Body of pancreas (tissue), 4 donors: Measurements from ENCODE around the gene TRPM2.

Experiments used
- POLR2A ChIP-seq, 3 donors: fragments of 450-650 bp; IDR thresholded peaks; one replicate each; pipeline ENCODE4 v1.6.1; 2016; ENCODE audit warnings: antibody characterized with exemption in 3 of 3, mild to moderate bottlenecking in 2 of 3
- TF ChIP-seq, protein P1 (sequence below), 7 experiments: fragments of 450-650 bp in 4 of 7; fragments of 200-600 bp in 3 of 7; sonication (generic) in 3 of 7; IDR thresholded peaks; one replicate each; pipeline ENCODE4 v1.5.1; 2016 to 2019; ENCODE audit warnings: antibody characterized with exemption in 7 of 7

DNA sequence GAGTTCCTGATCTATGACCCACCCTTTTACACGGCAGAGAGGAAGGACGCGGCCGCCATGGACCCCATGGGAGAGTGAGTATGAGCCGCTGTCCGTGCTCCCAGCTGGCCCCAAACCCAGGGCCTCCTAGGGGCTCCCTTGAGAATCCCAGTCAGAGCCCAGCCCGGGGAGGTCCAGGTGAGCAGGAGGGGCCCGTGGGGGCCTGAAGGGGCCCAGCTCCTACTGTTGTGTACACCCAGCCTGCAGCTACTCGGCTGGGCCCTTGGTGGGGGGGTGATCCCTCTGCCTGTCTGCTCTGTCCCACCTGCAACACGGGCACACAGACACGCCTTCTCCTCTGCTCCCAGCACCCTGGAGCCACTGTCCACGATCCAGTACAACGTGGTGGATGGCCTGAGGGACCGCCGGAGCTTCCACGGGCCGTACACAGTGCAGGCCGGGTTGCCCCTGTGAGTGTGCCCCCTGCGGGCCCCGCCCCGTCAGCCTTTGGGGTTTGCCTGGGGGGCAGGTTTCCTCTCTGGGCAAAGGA is 73.3 kb downstream of the TRPM2 start:
- no peak for TF ChIP-seq POLR2A (IDR thresholded peaks at IDR 0.05)
- TF ChIP-seq, protein P1, sequence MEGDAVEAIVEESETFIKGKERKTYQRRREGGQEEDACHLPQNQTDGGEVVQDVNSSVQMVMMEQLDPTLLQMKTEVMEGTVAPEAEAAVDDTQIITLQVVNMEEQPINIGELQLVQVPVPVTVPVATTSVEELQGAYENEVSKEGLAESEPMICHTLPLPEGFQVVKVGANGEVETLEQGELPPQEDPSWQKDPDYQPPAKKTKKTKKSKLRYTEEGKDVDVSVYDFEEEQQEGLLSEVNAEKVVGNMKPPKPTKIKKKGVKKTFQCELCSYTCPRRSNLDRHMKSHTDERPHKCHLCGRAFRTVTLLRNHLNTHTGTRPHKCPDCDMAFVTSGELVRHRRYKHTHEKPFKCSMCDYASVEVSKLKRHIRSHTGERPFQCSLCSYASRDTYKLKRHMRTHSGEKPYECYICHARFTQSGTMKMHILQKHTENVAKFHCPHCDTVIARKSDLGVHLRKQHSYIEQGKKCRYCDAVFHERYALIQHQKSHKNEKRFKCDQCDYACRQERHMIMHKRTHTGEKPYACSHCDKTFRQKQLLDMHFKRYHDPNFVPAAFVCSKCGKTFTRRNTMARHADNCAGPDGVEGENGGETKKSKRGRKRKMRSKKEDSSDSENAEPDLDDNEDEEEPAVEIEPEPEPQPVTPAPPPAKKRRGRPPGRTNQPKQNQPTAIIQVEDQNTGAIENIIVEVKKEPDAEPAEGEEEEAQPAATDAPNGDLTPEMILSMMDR (IDR thresholded peaks at IDR 0.05): no peak
